ENCODE results near the gene CACNB4. TPM values are rescaled to one million over a fixed set of nuclear protein-coding genes. Genes with fewer than 3 reads are reported as not detected.

The CACNB4 gene
- total RNA-seq, 4 donors from 2014 or later: 0.88 to 4.6 (median 2.6) TPM

DNA sequence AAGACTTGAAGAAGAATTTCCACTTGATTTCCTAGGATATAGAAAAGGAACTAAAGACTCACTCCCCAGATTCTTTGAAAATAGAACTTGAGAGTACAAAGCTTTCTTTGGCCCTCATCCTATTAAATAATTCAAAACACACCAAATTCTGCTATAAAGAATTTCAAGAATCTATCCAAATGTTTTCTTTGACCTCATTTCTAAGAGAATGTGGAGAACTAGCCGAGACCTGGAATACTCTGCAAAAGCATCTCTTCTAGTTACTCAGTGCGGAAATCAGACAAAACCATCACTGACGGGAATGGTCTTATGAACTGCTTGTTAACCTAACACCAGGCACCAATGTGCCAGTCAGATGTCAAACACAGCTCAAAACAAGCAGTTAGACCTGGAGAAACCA is 226.4 kb downstream of the CACNB4 start:
- Histone ChIP-seq H3K4me3 (no peak overlapping the region), H3K27ac (no peak overlapping the region), H3K36me3 (no peaks in the 10 kb centered on the region), H3K4me1 (no peaks in the 10 kb centered on the region), H3K27me3 (no peaks in the 10 kb centered on the region), H3K9me3 (no peaks in the 10 kb centered on the region)
- no peak for DNase-seq
- no peak for TF ChIP-seq POLR2A (IDR thresholded peaks at IDR 0.05)
- TF ChIP-seq, protein P1, sequence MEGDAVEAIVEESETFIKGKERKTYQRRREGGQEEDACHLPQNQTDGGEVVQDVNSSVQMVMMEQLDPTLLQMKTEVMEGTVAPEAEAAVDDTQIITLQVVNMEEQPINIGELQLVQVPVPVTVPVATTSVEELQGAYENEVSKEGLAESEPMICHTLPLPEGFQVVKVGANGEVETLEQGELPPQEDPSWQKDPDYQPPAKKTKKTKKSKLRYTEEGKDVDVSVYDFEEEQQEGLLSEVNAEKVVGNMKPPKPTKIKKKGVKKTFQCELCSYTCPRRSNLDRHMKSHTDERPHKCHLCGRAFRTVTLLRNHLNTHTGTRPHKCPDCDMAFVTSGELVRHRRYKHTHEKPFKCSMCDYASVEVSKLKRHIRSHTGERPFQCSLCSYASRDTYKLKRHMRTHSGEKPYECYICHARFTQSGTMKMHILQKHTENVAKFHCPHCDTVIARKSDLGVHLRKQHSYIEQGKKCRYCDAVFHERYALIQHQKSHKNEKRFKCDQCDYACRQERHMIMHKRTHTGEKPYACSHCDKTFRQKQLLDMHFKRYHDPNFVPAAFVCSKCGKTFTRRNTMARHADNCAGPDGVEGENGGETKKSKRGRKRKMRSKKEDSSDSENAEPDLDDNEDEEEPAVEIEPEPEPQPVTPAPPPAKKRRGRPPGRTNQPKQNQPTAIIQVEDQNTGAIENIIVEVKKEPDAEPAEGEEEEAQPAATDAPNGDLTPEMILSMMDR (IDR thresholded peaks at IDR 0.05): no peak

DNA sequence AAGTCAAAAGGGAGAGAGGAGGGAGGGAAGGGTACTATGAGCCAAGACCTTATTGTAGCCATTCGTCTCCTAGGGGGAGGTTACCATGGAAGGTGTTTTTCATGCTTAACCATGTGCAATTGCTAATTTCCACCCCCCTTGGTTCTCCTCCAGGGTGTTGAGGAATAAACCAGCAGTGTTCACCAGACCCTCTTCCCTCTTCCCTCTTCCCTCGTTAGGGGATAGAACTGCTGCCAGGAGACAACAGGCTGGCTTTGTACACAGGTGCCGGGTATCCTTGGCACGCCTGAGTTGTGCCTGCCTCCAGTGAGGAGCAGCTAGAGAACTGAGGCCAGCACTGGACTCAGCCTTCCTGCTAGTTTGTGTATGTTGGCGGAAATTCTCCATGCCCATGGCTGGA is 229.6 kb downstream of the CACNB4 start:
- TF ChIP-seq POLR2A (IDR thresholded peaks at IDR 0.05): no peak
- TF ChIP-seq, protein P1 (IDR thresholded peaks at IDR 0.05): no peak

DNA sequence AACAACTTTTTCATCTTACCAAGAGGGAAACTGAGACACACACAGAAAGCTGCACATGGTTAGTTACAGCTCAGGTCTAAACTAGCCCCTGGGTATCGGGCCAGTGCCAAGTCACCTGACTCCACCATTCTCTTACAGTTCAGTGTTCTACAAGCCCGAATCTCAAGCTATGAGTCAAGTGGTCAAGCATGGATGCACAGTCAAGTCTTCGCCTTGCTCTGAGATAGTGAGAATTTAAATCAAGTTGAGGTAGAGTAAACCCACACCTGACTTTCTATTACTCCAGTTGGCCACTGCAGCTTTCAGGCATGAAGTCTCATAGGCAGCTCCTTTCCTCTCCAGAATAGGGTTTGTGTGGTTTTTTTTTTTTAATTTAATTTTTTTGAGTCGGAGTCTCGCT is 236.1 kb downstream of the CACNB4 start:
- no peak for TF ChIP-seq POLR2A (IDR thresholded peaks at IDR 0.05)
- TF ChIP-seq, protein P1 (IDR thresholded peaks at IDR 0.05): no peak
- Histone ChIP-seq H3K27ac (no peak overlapping the region), H3K9me3 (no peaks in the 10 kb centered on the region), H3K4me3 (no peak overlapping the region), H3K4me1 (no peaks in the 10 kb centered on the region), H3K27me3 (no peaks in the 10 kb centered on the region), H3K36me3 (no peaks in the 10 kb centered on the region)
- no peak for DNase-seq

More for the DNA sequence above, 229.6 kb downstream of the CACNB4 start:
- Histone ChIP-seq H3K4me3 (no peak overlapping the region), H3K27ac (no peak overlapping the region), H3K4me1 (no peaks in the 10 kb centered on the region), H3K27me3 (no peaks in the 10 kb centered on the region), H3K9me3 (no peaks in the 10 kb centered on the region), H3K36me3 (no peaks in the 10 kb centered on the region)
- DNase-seq: no peak

DNA sequence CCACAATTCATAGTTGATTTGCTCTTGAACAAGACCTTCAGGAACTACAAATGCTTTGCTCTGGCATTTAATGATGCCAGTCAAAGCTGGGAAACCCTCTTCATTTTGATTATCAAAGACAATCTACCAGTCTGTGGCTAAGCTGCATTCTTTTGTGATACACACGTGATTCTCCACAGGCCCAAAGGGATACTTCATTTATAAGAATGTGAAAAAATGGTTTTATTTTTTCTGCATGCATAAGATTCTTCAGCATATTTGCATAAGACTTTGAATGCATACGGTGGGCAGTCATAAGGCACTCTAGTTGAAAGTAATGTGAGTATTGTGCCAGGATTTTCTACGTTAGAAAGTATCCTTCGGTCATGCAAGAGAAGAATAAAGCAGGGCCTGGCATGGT is 237.7 kb downstream of the CACNB4 start:
- no peak for DNase-seq
- Histone ChIP-seq H3K36me3 (no peaks in the 10 kb centered on the region), H3K9me3 (no peaks in the 10 kb centered on the region), H3K27me3 (no peaks in the 10 kb centered on the region), H3K4me3 (no peak overlapping the region), H3K27ac (no peak overlapping the region), H3K4me1 (no peaks in the 10 kb centered on the region)
- no peak for TF ChIP-seq POLR2A (IDR thresholded peaks at IDR 0.05)
- TF ChIP-seq, protein P1 (IDR thresholded peaks at IDR 0.05): no peak

DNA sequence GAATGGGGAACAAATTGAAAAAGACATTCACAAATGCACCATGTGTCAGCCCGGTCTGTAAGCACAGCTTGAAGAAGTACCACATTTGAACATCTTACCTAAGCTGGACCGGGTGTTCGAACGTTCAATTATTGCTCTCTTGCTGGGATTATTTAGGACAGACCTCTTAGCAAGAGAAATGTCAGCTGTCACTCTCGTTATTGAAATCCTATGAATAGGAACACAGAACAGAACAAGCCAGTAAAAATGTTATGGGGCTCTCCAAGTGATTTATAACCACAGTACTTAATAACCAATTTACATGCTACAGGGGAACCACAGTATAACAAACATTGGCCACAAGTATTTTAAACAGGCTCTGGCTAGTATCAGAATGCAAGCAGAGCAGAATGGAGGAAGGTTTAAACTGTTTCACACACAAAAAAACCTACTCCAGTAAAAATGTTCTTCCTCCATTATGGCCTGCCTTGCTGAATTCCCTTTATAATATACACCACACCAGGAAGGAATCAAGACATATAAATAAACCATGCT is 238.2 kb downstream of the CACNB4 start:
- no peaks in the 10 kb centered on the region for H3K36me3 ChIP-seq
- H3K27me3 ChIP-seq: no peaks in the 10 kb centered on the region
- H3K9me3 ChIP-seq: no peaks in the 10 kb centered on the region
- no peak overlapping the region for H3K27ac ChIP-seq
- TF ChIP-seq, protein P1 (IDR thresholded peaks at IDR 0.05): no peak
- no peak for TF ChIP-seq POLR2A (IDR thresholded peaks at IDR 0.05)
- no peak for DNase-seq
- no peaks in the 10 kb centered on the region for H3K4me1 ChIP-seq
- H3K4me3 ChIP-seq: no peak overlapping the region

DNA sequence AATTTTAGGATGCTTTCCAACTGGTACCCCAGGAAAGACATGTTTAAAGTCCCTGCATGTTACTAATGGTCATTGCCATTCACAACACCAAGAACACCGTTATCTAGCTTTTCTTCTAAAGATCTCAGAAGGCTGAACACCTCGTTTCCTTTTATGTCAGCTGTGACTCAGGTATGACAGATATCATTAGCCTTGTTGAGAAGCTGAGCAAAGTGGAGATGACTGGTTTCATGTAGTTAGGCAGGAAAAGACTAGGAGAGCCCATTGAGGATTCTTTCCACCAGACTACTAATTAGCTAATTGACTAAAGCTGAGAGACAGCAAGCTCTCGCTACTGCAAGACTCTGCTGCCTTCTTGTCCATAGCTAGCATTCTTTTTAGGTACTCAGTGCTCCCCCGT is 238.6 kb downstream of the CACNB4 start:
- no peaks in the 10 kb centered on the region for H3K27me3 ChIP-seq
- no peak overlapping the region for H3K27ac ChIP-seq
- H3K36me3 ChIP-seq: no peaks in the 10 kb centered on the region
- H3K4me1 ChIP-seq: no peaks in the 10 kb centered on the region
- no peaks in the 10 kb centered on the region for H3K9me3 ChIP-seq
- no peak for DNase-seq
- no peak overlapping the region for H3K4me3 ChIP-seq
- TF ChIP-seq, protein P1 (IDR thresholded peaks at IDR 0.05): no peak
- no peak for TF ChIP-seq POLR2A (IDR thresholded peaks at IDR 0.05)
